HG03571 (cell line): ENCODE data around the gene ZNF217.
"Not testable (repeated sequence)": the region's sequence is repeated elsewhere in the genome, so short reads cannot be mapped to it uniquely, and the experiment has no call there.

ENCODE experiments used
- ATAC-seq: cut with Tn5 transposase; IDR thresholded peaks from one replicate; pipeline ENCODE4 v1.9.1; 2021; ENCODE audit not compliant: unreplicated experiment

Gene ZNF217

DNA sequence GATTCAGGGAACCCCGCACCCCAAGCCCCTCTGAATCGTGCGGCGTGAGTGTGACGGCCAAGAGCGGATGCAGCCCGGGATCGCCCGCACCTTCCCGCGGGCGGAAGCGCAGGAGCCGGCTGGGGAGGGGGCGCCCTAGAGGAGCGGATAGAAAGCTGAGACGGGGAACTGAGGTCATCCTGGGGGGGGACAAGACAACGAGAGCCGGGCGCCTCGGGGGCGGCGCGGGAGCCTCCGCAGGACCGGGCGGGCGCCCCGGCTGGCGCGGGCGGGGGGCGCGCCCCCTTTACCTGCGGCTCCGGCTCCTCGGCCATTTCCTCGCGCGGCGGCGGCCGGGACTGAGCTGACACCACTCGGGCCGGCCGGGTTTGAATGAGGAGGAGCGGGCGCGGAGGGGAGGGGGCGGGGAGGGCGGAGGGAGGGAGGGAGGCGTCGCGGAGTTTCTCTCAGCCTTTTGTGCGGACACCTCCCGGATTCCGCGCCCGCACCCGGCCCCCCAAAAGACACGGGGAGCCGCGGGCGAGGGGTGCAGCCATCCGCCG lies at the start of gene ZNF217:
Gene ZNF217 (minus strand): TSS at position 374 of the 542 bp plus-strand sequence. CDS start 11,013 bp downstream, outside the sequence.
- peak; percentile 26 for ATAC-seq

DNA sequence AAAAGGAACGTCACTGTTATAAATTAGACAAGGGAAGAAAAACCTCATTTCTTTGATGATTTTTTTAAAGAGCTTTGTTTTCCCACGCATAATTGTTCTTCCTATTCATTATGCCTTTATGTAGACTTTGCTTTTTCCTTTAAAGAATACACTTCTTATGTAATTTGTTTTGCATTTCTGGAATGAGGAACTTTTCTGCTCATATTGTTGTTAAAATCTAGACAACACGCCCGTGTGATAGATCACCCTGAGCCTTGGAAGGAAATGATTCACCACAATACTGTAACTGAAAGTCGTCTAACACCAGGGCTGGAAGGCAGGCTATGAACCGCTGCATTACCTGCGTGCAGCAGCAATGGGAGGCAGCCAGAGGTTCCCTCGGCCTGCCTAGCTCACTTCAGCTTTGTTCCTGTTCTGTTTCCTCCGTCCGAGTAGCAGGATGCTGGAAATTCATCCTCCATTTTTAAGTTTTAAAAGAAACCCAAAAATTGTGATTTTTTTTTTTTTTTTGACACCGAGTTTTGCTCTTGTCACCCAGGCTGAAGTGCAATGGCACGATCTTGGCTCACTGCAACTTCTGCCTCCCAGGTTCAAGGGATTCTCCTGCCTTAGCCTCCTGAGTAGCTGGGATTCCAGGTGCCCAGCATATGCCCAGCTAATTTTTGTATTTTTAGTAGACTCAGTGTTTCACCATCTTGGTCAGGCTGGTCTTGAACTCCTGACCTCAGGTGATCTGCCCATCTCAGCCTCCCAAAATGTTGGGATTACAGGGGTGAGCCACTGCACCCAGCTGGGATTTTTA lies 49.6 kb upstream of the ZNF217 start:
- ATAC-seq: peak; percentile 99

DNA sequence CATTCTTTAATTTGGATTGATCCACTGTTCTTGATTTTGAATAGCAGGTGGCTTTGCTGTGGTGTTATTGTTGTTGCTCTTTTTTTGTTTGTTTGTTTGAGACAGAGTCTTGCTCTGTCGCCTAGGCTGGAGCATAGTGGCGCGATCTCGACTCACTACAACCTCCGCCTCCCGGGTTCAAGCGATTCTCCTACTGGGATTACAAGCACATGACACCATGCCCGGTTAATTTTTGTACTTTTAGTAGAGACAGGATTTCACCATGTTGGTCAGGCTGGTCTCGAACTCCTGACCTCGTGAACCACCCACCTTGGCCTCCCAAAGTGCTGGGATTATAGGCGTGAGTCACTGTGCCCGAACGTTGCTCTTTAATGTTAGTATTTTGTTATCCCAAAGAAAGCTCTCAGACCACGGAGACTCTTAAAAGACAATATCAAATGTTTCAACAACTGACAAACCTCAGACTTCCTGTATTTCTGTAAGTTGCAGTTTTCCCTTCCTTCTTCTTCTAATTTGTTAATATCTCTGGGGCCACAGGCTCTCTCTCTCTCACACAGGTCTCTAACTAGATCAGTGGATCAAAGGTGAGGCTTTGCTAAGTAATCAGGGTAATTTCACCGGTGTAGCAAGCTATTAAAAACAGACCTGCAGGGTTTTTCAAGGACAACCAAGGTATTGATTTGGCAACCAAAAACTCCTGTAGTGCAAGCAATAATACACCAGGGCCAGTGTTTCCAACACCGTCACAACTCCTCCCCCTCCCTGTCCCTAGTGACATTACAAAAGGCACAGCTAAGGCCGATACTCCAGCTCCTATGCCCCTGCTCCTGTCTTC lies 48.8 kb upstream of the ZNF217 start:
- peak; percentile 29 for ATAC-seq

DNA sequence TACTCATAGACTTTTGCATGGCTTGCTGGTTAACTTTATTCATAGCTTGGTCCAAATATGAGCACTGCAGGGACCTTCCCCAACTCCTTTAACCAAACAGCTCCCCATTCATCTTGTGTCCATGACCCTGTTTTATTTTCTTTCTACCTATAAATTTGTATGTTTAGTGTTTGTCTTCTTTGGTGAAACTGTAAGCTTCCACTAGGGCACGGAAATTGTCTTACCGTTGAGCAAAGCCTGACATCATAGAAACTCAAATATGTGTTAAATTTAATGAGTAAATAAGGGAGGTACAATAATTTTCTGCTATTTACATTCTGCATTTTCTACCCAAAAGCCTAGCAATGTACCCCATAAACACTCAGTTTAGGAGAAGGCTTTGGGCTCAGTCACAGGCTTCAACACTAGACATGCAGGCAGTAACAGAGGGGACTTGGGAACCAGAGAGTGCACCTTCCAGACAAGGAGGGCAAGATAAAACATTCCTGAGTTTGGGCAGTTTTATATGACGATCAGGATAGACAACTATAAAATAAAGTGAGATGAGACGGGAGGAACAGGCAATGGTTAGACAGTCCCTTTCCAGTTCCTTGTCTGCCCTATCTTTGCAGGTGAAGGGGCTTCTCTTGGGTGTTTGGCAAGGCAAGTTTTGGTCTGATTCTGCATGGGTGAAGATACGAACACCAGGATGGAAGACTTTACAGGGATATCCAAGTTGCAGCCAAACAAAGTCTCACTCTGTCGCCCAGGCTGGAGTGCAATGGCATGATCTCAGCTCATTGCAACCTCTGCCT lies 46.2 kb upstream of the ZNF217 start:
- ATAC-seq: no peak

DNA sequence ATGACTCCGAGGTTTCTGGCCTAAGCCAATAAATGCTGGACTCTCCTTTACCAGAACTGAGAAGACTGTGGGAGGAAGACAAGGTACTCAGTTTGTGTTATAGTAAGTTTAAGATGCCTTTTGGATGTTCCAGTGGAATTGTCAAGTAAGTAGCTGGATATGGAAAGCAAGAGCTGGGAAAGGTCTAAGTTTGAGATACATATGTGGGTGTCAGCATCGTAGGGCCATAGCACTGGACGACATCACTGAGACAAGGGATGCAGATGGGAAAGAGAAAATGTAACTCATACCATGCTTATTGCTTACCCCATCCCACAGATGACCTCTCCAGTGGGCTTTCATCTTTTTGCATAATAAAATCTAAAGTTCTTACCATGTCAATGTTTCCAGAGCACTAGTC lies 45.5 kb upstream of the ZNF217 start:
- ATAC-seq: no peak

DNA sequence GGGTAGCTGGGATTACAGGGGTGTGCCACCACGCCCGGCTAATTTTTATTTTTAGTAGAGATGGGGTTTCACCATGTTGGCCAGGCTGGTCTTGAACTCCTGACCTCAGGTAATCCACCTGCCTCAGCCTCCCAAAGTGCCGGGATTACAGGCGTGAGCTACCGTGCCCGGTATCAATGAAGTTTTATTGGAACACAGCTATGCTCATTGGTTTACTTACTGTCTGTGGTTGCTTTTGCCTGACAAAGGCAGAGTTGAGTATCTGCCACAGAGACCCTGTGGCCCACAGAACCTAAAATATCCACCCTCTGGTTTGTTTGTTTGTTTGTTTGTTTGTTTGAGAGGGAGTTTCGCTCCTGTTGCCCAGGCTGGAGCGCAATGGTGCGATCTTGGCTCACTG lies 43.7 kb upstream of the ZNF217 start:
- not testable (repeated sequence) for ATAC-seq

DNA sequence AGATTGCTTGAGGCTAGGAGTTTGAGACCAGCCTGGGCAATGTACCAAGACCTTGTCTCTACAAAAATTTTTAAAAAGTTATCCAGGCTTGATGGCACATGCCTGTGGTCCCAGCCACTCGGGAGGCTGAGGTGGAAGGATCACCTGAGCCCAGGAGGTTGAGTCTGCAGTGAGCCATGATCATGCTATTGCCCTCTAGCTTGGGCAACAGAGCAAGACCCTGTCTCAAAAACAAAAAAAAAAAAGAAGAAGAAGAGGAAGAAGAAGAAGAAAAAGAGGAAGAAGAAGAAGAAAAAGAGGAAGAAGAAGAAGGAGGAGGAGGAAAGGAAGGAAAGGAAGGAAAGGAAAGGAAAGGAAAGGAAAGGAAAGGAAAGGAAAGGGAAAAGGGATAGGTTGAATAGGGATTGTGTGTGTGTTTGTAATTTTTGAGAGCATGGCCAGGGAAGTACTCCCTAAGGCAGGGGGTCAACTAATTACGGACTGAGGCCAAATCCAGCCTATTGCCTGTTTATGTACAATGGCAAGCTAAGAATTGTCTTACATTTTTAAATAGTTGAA lies 43.0 kb upstream of the ZNF217 start:
- no peak for ATAC-seq

DNA sequence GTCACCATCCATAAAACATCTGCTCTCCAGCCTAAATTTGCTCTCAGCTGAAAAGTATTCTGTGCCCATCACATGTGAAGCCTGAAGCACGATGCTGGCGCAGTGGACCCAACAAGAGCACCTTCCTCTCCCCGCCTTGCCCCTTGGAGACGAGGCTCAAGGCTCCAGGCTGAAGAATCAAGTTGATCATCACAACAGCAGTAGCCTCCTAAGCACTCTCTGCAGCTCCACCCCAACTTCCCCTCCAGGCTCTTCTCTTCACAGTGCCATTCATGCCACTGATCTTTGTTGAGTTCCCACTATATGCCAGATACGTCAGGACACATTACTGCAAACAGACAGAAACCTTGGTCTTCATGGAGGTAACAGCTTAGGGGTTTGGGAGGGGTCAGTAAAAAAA lies 41.6 kb upstream of the ZNF217 start:
- ATAC-seq: no peak

DNA sequence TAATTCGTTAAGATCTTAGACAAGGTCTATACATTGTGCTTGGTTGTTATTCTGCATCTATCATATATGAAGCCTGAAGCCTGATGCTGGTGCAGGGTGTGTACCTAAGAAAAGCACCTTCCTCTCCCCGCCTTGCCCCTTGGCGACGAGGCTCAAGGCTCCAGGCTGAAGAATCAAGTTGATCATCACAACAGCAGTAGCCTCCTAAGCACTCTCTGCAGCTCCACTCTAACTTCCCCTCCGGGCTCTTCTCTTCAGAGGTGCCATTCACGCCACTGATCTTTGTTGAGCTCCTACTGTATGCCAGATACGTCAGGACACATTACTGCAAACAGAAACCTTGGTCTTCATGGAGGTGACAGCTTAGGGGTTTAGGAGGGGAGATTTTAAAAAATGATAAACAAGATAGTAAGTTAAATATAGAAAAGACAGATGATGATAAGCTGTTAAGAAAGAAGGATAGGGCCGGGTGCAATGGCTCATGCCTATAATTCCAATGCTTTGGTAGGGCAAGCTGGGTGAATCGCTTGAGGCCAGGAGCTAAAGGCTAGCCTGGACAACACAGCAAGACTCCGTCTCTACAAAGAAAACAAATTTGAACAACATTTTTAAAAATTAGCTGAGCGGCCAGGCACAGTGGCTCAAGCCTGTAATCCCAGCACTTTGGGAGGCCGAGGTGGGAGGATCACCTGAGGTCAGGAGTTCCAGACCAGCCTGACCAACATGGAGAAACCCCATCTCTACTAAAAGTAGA lies 38.4 kb upstream of the ZNF217 start:
- no peak for ATAC-seq

DNA sequence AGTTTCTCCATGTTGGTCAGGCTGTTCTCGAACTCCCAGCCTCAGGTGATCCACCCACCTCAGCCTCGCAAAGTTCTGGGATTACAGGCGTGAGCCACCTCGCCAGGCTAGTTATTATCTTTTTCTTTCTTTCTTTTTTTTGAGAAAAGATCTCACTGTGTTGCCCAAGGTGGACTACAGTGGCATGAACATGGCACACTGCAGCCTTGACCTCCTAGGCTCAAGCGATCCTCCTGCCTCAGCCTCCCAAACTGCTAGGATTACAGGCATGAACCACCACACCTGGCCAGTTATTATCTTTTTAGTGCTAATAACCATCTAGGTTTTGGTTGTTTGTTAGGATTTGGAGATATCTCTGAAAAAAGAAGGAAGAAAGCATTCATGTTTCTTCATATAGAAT lies 35.8 kb upstream of the ZNF217 start:
- ATAC-seq: no peak

DNA sequence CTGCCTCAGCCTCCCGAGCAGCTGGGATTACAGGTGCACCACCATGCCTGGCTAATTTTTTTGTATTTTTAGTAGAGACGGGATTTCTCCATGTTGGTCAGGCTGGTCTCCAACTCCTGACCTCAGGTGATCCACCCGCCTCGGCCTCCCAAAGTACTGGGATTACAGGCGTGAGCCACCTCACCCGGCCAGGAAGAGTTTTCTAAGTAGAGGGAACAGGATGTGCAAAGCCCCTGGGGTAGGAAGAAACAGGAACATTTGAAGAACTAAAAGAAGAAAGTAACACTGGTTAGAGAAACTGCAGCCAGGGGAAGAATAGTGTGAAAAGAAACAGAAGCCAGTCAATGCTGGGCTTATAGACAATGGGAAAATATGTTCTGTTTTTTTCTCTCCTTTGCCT lies 35.1 kb upstream of the ZNF217 start:
- ATAC-seq: not testable (repeated sequence)

DNA sequence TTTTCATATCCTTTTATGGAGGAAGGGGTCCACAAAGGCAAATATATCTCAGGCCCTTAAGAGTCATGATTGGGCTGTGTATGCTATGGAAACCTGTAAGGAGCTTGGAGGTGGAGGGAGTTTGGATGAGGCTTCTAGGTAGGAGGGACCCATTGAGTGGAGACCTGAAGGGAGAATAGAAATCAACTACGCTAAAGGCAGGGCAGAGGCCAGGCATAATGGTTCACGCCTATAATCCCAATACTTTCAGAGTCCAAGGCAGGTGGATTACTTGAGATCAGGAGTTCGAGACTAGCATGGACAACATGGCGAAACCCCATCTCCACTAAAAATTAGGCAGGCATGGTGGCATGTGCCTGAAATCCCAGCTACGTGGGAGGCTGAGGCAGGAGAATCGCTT lies 34.4 kb upstream of the ZNF217 start:
- no peak for ATAC-seq

DNA sequence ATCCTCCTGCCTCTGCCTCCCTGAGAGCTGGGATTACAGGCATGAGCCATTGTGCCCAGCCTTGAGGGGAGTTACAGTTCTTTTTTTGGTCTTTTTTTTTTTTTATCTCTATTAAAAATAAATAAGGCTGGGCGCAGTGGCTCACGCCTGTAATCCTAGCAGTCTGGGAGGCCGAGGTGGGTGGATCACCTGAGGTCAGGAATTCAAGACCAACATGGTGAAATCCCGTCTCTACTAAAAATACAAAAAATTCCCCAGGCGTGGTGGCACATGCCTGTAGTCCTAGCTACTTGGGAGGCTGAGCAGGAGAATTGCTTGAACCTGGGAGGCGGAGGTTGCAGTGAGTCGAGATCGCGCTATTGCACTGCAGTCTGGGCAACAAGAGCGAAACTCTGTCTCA lies 33.4 kb upstream of the ZNF217 start:
- not testable (repeated sequence) for ATAC-seq

DNA sequence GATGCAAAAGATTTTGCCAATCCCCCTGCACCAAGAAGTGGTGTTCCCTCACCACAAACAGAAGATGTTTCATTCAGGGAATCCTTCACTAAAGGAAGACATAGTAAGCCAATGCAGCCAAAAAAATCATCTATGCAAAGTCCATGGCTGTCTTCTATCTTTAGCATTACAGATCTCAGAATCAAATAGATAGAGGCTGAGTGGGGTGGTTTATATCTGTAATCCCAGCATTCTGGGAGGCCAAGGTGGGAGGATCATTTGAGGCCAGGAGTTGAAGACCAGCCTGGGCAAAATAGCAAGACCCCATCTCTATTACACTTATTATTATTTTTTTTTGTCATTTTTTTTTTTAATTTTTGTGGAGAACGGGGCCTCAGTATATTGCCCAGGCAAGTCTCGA lies 32.9 kb upstream of the ZNF217 start:
- ATAC-seq: no peak

DNA sequence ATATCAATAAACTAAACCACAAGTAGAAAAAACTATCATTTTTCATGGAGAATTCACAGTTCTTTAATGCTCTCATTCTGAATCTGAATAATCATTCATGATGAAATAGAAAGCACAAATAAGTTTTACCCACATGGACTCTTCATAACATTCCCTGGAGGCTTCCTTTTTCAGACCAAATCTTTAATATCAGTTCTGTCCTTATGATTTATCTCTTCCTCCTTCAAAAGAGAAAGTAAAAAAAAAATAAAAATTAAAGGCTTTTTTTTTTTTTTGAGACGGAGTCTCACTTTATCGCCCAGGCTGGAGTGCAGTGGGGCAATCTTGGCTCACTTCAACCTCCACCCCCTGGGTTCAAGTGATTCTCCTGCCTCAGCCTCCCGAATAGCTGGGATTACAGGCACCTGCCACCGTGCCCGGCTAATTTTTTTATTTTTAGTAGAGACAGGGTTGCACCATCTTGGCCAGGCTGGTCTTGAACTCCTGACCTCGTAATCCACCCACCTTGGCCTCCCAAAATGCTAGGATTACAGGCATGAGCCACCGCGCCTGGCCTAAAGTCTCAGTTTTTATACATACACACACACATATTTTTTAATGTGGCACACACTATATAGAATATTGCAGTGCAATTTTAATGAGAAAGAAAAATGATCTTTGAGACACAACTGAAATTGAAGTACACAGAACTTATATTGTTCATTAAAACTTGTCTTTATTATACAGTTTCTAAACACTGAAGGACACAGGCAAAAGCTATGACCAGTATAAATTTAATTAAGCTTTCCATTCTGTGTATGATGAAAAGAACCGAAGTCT lies 31.9 kb upstream of the ZNF217 start:
- ATAC-seq: no peak

DNA sequence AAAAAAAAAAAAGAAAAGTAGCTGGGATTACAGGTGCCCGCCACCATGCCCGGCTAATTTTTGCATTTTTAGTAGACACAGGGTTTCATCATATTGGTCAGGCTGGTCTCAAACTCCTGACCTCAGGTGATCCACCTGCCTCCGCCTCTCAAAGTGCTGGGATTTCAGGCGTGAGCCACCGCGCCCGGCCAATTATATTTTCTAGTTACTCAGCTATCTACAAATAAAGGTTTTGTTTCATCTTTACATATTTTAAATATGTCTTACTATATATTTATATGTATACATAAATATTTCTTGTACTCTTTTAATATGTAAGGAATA lies 31.2 kb upstream of the ZNF217 start:
- ATAC-seq: not testable (repeated sequence)

DNA sequence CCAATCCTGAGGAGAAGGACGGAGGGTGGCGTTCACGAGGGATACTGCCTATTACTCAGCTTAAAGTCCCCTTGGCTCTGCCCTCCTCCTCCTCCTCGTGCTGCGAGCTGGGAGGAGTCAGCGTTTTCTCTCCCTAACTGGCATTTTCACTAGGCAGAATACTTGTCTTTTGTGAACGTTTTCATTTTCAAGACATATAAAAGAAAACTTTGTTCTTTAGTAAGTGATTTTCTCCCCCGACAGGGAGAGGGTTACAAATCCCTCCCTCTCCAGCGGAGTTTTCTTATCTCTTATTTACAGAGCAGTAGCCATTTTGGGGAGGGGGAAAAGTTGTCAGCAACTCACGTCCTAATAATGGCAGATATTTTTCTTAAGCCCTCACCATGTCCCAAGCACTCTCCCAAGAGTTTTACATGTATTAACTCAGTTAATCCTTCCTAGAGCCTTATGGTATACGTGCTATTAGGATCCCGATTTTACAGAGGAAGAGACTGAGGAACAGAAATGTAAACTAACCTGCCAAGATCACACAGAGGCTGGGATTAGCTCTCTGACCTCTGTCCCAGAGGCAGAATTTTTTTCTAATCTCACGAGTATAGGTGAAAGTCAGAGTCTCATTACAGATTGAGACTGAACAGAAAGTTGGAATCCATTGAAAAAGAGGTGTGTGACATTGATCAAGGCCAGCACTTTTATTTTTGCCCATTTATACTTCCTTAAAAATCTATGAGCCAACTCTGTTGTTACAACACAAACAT lies 30.0 kb upstream of the ZNF217 start:
- no peak for ATAC-seq

DNA sequence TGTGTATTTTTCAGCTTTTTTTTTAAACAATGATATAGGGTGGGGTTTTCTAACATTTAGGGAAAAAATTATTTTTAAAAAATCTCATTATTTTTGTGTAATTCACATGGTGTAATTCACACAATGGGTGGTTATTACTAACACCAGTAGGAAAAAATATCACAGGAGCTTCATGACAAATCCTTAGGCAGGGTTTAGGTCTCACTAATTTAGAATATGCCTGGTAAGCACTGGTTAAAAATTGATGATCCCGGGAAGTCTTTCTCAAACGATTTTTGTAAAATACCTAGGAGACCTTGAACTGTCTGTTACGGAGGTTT lies 29.5 kb upstream of the ZNF217 start:
- no peak for ATAC-seq
